GM21360 (cell line): ENCODE data around the gene CAMTA1.
"Not testable (repeated sequence)": the region's sequence is repeated elsewhere in the genome, so short reads cannot be mapped to it uniquely, and the experiment has no call there.

Source experiments
- ATAC-seq: cut with Tn5 transposase; IDR thresholded peaks from one replicate; pipeline ENCODE4 v1.9.1; 2021; ENCODE audit warnings: mild to moderate bottlenecking, moderate library complexity; ENCODE audit not compliant: unreplicated experiment

The CAMTA1 gene, protein sequence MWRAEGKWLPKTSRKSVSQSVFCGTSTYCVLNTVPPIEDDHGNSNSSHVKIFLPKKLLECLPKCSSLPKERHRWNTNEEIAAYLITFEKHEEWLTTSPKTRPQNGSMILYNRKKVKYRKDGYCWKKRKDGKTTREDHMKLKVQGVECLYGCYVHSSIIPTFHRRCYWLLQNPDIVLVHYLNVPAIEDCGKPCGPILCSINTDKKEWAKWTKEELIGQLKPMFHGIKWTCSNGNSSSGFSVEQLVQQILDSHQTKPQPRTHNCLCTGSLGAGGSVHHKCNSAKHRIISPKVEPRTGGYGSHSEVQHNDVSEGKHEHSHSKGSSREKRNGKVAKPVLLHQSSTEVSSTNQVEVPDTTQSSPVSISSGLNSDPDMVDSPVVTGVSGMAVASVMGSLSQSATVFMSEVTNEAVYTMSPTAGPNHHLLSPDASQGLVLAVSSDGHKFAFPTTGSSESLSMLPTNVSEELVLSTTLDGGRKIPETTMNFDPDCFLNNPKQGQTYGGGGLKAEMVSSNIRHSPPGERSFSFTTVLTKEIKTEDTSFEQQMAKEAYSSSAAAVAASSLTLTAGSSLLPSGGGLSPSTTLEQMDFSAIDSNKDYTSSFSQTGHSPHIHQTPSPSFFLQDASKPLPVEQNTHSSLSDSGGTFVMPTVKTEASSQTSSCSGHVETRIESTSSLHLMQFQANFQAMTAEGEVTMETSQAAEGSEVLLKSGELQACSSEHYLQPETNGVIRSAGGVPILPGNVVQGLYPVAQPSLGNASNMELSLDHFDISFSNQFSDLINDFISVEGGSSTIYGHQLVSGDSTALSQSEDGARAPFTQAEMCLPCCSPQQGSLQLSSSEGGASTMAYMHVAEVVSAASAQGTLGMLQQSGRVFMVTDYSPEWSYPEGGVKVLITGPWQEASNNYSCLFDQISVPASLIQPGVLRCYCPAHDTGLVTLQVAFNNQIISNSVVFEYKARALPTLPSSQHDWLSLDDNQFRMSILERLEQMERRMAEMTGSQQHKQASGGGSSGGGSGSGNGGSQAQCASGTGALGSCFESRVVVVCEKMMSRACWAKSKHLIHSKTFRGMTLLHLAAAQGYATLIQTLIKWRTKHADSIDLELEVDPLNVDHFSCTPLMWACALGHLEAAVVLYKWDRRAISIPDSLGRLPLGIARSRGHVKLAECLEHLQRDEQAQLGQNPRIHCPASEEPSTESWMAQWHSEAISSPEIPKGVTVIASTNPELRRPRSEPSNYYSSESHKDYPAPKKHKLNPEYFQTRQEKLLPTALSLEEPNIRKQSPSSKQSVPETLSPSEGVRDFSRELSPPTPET (N-terminal part only)

DNA sequence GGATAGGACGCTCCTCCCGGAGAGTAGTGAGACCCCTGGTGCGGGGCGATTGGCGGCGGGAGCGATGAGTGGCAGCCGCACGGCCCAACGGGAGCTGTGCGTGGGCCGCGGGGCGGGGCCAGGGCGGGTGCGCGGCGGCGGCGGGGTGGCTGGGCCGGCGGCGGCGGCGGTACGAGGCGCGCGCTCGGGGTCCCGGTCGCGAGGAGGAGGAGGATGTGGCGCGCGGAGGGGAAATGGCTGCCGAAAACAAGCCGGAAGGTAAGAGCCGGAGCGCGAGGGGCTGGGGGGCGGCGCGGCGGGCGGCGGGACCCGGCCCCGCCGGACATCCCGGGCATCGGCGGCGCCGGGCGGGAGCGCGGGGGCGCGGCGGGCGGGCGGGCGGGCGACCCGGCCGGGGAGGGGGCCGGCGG is at the start of gene CAMTA1:
TSS of gene CAMTA1 (plus strand) at position 137 of the 410 bp plus-strand sequence. CDS start at position 214, 77 bp downstream.
- ATAC-seq, result no peak

DNA sequence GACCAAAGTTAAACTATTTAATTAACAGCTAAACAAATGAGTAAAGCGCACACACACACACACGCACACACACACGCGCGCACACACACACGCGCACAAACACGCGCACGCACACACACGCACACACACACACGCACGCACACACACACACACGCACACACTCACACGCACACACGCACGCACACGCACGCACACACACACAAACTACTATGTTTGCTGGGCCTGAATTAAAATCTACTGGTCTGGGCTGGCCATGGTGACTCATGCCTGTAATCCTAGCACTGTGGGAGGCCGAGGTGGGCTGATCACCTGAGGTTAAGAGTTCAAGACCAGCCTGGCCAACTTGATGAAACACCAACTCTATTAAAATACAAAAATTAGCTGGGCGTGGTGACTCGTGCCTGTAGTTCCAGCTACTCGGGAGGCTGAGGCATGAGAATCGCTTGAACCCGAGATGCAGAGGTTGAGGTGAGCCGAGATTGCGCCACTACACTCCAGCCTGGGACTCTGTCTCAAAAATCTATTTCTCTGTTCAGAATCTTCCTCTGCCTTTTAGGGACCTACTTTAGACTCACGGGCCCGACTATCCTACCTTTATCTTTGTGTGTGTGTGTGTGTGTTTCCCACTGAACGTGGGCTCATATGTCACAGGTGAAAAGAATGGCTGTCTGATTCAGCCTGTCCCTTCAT is 46.1 kb upstream of the CAMTA1 start:
- no peak for ATAC-seq

DNA sequence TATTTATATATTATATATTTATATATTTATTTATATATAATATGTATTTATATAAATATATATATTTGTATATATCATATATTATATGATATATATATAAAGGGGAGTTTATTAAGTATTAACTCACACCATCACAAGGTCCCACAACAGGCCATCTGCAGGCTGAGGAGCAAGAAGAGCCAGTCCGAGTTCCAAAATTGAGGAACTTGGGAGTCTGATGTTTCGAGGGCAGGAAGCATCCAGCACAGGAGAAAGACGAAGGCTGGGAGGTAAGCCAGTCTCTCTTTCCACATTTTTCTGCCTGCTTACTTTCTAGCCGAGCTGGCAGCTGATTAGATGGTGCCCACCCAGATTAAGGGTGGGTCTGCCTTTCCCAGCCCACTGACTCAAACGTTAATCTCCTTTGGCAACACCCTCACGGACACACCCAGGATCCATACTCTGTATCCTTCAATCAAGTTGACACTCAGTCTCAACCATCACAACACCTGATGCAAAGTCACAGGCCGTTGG is 42.5 kb upstream of the CAMTA1 start:
- ATAC-seq, result not testable (repeated sequence)

DNA sequence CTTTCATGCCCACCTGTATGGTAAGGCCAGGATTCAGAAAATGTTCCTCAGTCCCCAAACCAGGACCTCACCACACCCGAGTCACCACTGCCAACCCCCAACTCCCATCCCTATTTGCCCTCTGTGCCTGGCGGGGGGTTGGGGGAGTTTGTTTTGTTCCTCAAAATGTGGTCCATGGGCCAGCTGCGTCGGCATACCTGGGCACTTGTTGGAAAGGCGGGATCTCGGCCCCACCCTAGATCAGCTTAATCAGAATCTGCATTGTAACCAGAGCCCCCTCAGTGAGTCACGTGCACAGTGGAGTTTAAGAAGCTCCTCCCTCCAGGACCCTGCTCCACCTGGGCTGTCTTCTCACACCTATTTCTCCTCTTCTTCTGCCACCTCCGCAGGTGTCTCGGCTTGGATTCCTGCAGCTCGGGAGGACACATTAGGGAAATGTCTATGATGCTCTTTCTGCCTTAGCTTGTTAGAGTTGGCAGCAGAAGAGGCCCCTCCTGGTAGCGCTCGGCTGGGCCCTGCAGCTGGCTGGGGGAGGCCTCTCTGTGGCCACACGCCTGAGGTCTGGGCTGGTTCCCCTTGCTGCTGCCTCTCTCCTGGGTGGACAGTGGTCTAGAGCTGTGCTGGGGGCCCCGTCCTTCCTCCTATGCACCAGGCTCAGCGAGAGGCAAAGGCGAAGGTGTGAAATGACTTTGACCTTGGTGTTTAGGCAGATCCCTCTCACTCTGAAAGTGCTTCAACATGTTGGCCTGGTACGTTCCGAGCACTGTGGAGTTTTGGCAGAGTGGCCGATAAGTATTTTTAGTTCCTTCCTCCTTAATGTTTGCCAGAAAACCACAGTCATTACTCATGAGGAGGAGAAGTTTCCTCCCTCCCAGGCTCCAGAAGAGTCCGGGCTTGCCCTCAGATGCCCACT is 41.8 kb upstream of the CAMTA1 start:
- no peak for ATAC-seq

DNA sequence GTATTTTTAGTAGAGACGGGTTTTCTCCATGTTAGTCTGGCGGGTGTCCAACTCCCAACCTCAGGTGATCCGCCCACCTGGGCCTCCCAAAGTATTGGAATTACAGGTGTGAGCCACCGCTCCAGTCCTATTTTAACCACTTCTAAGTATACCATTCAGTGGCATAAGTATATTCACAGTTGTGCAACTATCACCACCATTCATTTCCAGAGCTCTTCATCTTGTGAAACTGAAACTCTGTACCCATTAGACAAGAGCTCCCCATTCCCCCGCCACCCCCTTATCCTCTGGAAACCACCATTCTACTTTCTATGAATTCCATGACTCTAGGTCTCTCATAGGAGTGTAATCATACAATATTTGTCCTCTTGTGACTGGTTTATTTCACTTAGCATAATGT is 40.2 kb upstream of the CAMTA1 start:
- no peak for ATAC-seq

DNA sequence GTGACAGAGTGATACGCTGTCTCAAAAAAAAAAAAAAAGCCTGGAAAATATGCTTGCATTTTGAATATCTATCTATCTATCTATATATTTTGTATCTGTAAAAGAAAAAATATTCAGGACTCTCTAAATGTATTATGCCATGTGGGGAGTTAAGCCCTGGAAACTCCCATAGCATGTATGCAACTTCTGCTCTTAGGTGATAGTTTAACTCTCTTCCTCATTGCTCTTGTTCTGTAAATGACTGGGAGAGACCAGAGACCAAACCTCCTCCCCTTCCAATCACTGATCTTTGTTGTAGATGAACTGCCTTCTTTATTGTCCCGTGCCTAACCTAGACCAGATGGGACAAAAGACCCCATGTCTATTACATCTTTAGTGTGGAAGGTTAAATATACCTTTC is 37.6 kb upstream of the CAMTA1 start:
- no peak for ATAC-seq

DNA sequence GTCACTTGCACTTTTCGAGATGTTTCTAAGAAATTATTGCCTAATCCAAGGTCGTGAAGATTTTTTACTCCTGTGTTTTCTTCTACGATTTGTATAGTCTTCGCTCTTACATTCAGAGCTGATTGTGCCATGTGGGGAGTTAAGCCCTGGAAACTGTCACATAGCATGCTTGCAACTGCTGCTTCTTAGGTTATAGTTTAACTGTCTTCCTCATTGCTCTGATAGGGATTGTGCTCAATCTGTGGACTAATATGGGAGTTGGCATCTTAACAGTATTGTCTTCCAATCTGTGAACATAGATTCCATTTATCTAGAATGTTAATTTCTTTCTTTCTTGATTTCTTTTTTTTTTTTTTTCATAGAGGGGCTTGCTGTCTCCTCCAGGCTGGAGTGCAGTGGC is 34.8 kb upstream of the CAMTA1 start:
- ATAC-seq, result no peak

DNA sequence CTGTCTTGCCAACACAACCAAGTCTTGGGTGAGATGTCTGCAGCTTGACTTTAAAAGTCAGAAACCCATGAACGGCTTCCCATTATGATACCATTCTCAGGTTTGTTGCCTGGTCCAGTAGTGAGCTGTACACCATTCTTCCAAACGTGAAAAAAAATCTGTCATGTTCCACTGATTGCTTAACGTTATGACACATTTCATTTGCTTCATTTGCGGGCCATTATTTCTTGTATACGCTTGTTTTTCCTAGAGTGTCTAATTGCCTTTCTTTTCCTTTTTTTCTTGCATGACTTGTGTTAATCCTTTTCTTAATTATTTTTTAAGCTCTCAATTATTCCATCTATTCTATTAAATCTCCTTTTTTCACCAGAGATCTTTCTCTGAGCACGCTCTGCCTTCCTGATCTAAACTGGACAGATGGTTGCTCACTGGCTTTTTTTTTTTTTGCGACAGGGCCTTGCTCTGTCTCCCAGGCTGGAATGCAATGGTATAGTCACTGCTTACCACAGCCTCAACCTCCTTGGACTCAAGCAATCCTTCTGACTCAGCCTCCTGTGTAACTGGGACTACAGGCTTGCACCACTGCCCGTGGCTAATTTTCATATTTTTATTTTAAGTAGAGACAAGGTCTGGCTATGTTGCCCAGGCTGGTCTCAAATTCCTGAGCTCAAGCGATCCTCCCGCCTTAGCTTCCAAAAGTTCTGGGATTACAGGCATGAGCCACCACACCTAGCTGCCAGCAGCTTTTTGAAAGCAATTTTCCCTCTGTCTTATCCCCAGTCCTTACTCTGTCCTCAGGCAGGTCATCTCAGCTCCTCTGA is 31.7 kb upstream of the CAMTA1 start:
- ATAC-seq, result no peak

DNA sequence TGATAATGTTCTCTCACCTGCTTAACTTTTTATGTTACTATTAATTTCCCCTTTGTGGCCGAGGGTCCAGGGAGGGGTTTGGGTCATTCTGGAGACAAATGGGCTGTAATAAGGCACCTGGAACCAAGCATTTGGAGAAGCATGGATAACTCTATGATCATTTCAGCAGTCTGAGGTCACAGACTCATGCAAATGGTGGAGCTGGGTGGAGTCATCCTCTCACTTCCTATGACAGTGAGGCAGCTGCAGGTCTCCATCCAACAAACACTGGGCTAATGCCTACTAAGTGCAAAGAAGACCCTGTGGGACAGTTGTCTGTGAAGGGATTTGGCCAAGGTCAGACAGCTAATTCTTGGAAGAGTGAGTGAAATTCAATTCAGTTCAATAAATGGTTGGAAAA is 28.8 kb upstream of the CAMTA1 start:
- ATAC-seq, result no peak

DNA sequence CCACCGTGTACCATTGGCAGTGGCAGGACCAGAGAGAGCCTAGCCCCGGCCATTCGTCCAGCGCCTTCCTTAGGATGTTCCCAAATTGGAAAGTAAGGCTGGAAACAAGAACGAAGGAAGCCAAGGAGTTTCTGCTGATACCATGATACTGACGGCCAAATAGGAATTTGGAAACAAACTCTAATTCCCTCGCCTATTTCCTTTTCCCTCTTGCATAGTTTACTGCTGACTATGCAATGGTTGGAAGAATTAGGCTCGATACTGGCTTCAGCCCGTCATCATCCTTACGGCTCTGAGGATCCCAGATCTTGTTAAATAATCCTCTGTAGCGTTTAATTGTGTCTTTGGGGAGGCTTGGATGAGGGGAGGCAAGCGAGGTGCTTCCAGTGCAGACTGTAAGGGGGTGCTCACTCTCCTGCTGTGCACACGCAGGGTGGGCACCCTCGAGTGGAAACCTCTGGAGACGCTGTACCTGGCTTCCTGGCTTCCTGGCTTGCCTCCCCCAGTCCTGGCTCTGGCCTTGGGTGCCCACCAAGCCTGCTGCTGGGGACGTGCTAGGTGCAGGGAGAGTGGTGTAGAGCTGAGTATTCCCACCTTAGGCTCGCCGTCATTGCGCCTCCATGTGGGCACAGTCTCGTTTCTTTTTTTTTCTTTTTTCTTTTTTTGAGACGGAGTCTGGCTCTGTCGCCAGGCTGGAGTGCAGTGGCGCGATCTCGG is 27.4 kb upstream of the CAMTA1 start:
- ATAC-seq, result no peak

DNA sequence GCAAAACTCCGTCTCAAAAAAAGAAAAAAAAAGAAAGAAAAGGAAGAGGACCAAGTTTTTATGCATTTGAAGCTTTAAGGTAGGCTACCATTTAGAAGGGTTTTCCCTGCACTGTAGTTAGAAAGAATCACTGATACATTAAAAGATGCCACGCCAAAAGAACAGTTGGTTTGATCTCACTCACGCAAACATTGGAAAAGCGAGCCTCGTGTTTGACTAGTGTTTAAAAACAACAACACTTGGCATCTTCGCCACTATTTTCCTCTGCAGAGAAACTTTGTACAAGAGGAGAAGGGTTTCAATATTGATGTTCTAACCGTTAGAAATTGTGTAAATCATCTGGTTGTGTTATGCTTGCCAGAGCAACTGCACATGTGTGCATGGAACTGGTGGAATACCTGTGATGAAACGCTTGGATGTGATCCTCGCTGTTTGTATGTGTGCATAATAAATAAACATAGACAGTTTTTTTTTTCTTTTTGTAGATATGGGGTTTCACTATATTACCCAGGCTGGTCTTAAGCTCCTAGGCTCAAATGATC is 24.0 kb upstream of the CAMTA1 start:
- ATAC-seq, result no peak

DNA sequence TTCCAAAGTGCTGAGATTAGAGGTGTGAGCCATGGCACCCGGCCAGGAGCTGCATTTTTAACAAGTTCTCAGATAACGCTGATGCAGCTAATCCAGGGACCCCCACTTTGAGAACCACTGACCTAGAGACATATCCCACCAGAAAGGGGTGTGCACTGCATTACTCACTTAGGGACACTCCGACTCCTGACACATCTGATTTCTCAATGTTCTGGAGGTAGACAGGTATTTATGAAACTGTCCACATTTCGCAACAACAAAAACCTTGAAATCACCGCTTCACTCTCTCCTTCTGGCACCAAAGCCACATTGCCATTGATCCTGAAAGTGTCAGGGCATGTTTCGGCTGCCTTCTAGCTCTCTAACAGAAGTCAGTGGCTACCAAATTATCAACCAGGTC is 23.2 kb upstream of the CAMTA1 start:
- ATAC-seq, result no peak

DNA sequence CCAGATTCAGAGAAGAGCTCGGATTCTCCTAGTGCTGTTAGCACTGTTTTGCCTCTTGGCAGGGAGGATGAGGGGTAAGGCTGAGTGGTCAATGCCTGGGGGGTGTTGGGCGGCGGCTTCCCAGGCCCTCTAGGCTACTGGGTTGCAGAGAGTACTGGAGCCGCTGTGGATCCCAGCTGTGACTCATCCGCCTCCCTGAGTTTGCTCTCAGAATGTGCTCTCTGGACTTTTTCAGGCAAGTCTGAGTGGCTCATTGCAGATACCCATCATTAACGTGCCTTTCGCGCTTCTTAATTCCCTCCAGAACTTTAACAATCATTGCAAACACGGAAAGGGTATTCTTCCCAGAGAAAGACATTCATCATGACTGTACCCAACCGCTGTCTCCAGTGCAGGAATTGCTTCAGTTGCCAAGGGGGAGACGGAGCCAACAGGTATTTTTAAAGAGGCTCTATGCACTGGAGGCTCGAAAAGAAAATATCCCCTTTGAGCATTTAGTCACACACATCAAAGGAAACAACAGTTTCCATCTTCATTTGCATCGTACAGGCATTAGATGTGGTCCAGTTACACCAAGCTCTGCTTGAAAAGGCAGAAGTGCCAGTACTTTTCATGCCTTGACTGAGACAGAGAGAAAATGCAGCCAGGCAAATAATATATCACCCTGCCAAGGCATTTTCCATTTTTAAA is 14.4 kb upstream of the CAMTA1 start:
- ATAC-seq, result no peak

DNA sequence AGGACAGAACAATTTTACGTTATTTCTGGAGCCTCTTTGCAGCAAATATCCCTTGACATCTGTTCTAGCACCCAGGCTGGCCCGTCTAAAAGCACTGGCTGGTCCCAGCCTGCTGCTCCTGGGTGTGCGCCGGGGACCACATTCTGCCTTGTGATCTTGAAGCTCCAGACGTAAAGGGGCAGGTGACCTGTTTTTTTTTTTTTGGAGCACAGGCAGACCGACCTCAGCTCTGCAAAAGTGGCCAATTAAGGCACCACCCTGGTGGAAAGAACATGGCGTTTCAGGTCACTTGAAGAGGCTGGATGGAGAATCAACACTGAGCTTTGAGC is 13.8 kb upstream of the CAMTA1 start:
- no peak for ATAC-seq

DNA sequence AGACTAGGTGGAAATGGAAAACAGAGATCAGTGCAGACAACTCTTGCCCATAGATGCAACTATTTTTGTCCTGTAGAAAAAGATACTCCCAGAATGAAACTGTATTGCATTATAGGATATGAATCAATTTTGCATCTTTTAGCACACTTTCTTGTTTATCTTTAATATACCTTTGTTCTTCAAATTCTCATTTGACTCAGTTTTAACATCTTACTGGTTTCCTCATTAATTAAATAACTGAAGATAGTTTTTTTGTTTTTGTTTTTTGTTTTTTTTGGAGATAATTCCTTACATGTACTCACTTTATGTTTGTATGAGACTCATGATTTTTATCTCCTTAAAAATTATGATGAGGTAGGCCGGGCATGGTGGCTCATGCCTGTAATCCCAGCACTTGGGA is 10.9 kb upstream of the CAMTA1 start:
- no peak for ATAC-seq

DNA sequence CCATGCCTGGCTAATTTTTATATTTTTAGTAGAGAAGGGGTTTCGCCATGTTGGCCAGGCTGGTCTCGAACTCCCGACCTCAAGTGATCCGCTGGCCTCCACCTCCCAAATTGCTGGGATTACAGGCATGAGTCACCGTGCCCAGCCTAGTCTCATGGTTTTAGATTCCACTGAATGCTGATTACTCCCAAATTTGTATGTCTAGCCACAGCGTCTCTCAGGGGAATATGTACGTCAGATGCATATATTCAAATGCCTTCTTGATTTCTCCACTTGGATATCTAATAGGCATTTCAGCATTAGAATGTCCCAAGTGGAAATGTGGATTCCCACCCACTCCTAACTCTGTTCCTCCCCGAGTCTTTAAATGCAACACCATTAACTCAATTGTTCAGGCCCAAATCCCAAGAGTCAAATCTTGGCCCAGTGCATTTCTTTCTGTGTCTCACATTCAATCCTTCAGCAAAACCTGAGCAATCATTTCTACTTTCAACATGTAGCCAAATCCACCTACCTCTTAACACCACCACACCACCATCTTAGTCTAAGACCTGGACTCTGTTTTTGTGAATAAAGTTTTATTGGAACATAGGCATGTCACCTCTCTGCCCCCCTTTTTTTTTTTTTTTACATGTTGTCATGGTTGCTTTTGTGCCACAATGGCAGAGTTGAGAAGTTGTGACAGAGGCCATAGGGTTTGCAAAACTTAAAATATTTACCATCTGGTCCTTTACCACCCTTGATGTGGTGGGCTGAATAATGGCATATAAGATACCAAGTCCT is 9.8 kb upstream of the CAMTA1 start:
- ATAC-seq, result no peak
